GM18505 (cell line): Measurements from ENCODE around the gene MORF4L1.
"Not testable (repeated sequence)": the region's sequence is repeated elsewhere in the genome, so short reads cannot be mapped to it uniquely, and the experiment has no call there.

Experiments used
- ATAC-seq: cut with Tn5 transposase; IDR thresholded peaks from one replicate; pipeline ENCODE4 v1.9.1; 2021; ENCODE audit not compliant: unreplicated experiment
- POLR2A ChIP-seq: IDR thresholded peaks from 4 replicates; pipeline ENCODE4 v1.6.1; 2011; ENCODE audit warnings: borderline replicate concordance; ENCODE audit not compliant: insufficient read depth, insufficient read length; ENCODE audit errors: extremely low read depth

The MORF4L1 gene

DNA sequence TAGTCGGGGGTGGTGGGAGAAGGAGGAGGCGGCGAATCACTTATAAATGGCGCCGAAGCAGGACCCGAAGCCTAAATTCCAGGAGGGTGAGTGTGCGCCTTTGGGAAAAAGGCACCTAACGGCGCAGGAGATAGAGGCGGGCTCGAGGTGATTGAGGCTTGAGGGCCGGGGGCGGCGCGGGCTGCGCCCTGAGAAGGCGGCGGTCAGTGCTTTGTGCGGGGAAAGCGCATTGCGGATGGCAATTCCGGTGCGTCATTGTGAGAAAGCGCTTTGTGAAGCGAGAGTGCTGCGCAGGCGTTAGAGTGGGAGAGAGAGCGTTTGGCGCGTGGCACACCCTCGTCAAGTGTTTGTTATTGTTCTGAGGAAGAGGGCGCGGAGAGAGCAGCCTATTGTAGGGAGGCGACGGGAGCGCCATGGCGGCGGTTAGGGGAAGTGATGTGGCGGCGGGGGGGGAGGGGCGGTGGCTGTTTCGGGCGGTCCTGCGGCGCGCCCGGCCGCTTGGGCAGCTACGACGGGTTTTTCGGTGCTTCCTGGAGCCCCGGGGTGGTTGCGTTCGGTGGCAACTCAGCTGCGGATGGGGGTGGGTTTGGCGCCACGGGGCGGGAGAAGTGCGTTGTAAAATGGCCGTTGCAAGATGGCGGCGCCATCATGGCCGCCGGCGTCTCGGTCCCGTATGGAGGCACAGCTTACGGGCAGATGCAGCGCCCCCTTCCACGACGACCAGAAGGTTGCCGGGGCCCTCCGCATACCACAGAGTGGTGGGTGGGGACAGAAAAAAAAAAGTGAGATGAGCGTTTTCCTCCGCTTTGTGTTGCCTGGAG, 492 bp downstream of the MORF4L1 start:
- ATAC-seq = peak; percentile 66
- TF ChIP-seq POLR2A = peak; percentile 74

DNA sequence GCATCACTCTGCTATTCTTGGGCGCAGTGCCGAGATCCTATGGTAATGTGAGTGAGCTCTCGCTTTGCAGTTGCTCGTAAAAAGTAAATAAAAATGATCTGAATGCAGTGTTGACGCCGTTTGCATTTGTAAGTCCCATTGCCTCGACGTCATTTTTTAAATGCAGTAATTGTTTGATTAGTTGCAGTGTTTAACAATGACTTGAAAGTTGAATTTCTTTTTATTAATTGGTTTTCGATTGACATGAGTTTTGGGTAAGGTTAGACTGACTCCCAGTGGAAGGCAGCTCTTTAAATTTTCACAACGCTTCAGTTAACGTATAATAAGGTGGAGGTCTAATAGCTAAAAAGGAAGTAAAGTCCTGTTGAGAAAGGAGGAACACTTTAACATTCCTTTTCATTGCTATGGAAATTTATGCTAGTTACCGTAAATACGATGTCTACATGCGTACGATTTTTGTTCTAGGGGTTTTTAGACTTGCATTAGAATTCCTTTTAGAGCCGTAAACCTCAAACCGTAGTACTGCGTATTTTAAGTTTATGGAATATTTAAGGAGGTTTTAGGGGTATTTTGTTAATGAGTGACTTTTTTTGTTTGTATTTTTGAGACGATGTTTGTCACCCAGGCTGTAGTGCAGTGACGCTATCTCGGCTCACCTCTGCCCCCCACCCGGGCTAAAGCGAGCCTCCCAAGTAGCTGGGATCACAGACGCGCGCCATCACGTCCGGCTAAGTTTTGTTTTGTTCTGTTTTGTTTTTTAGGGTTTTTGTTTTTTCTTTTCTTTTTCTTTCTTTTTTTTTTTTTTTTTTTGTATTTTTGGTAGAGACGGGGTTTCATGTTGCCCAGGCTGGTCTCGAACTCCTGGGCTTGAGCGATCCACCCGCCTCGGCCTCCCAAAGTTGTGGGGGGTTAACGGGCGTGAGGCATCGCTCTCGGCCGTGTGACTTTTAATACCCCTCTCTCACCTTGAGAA, 1.4 kb downstream of the MORF4L1 start:
- TF ChIP-seq POLR2A = no peak
- ATAC-seq = no peak

- no peak for ATAC-seq
- no peak for TF ChIP-seq POLR2A
Measured at GRCh38 chr15:78875107-78875914, 2.6 kb downstream of the MORF4L1 start.

DNA sequence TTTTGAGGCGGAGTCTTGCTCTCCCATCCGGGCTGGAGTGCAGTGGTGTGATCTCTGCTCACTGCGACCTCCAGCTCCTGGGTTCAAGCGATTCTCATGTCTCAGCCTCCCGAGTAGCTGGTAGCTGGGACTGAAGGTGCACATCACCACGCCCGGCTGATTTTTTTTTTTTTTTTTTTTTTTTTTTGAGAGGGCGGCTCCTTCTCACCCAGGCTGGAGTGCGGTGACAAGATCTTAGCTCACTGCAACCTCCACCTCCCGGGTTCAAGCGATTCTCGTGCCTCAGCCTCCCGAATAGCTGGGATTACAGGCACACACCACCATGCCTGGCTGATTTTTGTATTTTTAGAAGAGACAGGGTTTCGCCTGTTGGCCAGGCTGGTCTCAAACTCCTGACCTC, 4.3 kb downstream of the MORF4L1 start:
- not testable (repeated sequence) for ATAC-seq

DNA sequence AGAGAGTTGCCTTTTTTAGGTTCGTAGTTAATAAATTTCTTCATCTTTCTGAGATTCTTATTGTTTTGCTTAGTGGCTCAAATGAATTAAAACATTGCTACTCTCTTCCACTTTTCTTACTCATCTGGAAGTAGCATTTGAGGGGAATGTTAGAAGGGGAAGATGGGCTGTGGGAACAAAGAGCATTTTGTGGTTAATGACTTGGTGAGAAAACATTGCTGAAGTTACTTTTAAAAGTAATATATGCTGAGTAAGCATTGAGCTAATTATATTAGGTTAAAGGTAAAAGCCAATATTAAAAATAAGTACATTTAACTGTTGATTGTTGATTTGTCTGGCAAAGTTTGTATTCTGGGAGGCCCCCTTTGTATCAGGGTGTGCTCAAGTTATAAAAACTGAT, 5.7 kb downstream of the MORF4L1 start:
- ATAC-seq = no peak
- no peak for TF ChIP-seq POLR2A

DNA sequence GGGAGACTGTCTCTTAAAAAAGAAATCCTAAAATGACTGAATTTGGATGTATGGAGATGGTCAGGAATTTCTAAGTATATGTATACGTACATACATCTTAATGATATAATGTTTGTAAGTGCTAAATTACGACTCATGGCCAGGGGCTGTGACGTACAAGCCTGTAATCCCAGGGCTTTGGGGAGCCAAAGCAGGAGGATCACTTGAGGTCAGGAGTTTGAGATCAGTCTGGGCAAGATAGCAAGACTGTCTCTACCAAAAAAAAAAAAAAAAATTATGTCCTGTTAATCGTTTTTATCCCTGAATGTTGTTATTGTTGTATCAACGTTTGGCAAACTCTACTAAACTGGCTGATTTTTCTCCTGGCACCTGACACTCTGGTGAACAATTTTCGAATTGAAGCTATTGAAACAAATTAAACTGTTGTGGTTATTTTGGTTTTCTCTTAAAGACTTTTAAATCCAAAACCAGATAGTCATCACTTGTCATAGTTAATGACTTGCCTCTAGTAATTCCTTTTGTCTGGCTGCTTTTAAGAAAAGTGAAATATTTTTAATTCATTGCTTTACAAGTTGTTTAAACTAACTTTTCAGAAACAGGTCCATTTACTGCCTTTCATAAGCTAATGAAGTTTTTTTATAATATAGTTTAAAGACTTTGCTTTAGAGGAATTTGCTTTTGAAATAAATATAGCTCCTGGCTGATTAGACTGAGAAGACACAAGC, 7.0 kb downstream of the MORF4L1 start:
- TF ChIP-seq POLR2A = no peak
- no peak for ATAC-seq

- ATAC-seq = no peak
Measured at GRCh38 chr15:78880242-78880533, 7.5 kb downstream of the MORF4L1 start.

GRCh38 chr15:78880813-78881212, 8.1 kb downstream of the MORF4L1 start:
- no peak for ATAC-seq

More at GRCh38 chr15:78880242-78880533, 7.5 kb downstream of the MORF4L1 start:
- no peak for TF ChIP-seq POLR2A

GRCh38 chr15:78881681-78882080, 9.0 kb downstream of the MORF4L1 start:
- TF ChIP-seq POLR2A = no peak
- ATAC-seq = no peak

More at GRCh38 chr15:78880813-78881212, 8.1 kb downstream of the MORF4L1 start:
- no peak for TF ChIP-seq POLR2A

DNA sequence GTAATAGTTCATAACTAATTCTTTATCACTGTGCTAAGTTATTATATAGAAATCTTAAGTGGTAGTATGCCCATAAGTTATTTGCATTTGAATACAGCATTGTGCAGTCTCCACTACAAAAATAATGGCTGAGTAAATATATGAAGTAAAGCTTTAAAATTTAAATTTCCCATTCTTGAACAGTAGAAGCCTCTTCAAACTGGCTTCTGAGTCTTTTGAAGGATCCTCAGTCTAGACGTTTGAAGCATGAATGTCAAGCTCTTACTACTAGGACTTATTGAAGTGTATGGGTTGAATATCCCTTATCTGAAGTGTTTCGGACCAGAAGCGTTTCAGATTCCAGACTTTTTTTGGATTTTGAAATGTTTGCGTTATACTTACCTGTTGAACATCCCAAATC, 16.3 kb downstream of the MORF4L1 start:
- ATAC-seq = no peak
- no peak for TF ChIP-seq POLR2A

GRCh38 chr15:78893538-78893937, 20.8 kb downstream of the MORF4L1 start:
- ATAC-seq = no peak
- no peak for TF ChIP-seq POLR2A

DNA sequence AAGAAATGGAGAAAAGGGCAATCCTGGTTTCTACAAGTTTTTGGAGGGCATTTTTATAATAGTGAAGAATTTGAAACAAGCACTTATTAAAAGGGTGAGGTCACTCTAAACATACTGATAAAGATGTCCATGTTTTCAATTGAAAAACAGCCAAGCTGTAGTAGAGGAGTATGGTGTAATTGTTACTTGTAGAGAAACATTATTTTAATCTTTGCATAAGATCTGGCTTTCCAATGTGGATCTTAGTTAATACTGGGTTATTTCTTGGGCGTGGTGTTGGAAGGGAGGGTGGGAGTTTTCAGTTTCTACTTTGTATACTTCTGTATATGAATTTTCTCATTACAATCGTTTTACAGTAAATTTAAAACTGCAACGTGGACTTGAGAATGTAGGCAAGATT, 22.8 kb downstream of the MORF4L1 start:
- ATAC-seq = no peak
- TF ChIP-seq POLR2A = no peak
